T-helper 2 cell treated with Interferon-gamma antibody and Interleukin-4, amounts not matched to agents 5 μg/mL and 100 μg/mL, for 36 hours (primary cell): ENCODE measurements around the gene PRR9.
A peak's percentile ranks its signal among the peaks of the same experiment; 100 is the strongest.
"Not testable (repeated sequence)": the region's sequence is repeated elsewhere in the genome, so short reads cannot be mapped to it uniquely, and the experiment has no call there.

ENCODE experiments used
- DNase-seq: peaks from one replicate; pipeline ENCODE4 v3.0.0; 2021; ENCODE audit warnings: low spot score
- H3K27ac Mint-ChIP-seq: one replicate; pipeline ENCODE4 v1.8.0; 2021; ENCODE audit warnings: mild to moderate bottlenecking, mixed read lengths
- H3K27me3 Mint-ChIP-seq: one replicate; pipeline ENCODE4 v1.8.0; 2021; ENCODE audit warnings: low read depth, mixed read lengths
- H3K36me3 Mint-ChIP-seq: one replicate; pipeline ENCODE4 v1.8.0; 2021; ENCODE audit warnings: low read depth, mixed read lengths
- H3K4me1 Mint-ChIP-seq: one replicate; pipeline ENCODE4 v1.8.0; 2021; ENCODE audit warnings: low read depth, mixed read lengths
- H3K4me3 Mint-ChIP-seq: one replicate; pipeline ENCODE4 v1.8.0; 2022; ENCODE audit warnings: mild to moderate bottlenecking, moderate library complexity, mixed read lengths
- H3K9me3 Mint-ChIP-seq: one replicate; pipeline ENCODE4 v1.8.0; 2021; ENCODE audit warnings: mixed read lengths

PRR9 gene

GRCh38 chr1:153213519-153213918 lies 3.9 kb upstream of the PRR9 start:
- no peak overlapping the region for H3K4me3 Mint-ChIP-seq
- no peak overlapping the region for H3K27ac Mint-ChIP-seq
- peaks cover 12% of the 10 kb centered on the region for H3K4me1 Mint-ChIP-seq
- DNase-seq: no peak
- no peaks in the 10 kb centered on the region for H3K9me3 Mint-ChIP-seq
- H3K36me3 Mint-ChIP-seq: no peaks in the 10 kb centered on the region
- H3K27me3 Mint-ChIP-seq: peaks cover 13% of the 10 kb centered on the region

GRCh38 chr1:153217744-153218416 lies 496 bp downstream of the PRR9 start:
- Mint-ChIP-seq H3K4me3 (no peak overlapping the region), H3K27ac (no peak overlapping the region), H3K4me1 (peaks cover 12% of the 10 kb centered on the region), H3K9me3 (no peaks in the 10 kb centered on the region), H3K27me3 (peaks cover 13% of the 10 kb centered on the region), H3K36me3 (no peaks in the 10 kb centered on the region)
- no peak for DNase-seq

- no peak for DNase-seq
- Mint-ChIP-seq H3K27me3 (peaks cover 8% of the 10 kb centered on the region), H3K9me3 (no peaks in the 10 kb centered on the region), H3K4me1 (peaks cover 12% of the 10 kb centered on the region), H3K27ac (no peak overlapping the region), H3K36me3 (no peaks in the 10 kb centered on the region), H3K4me3 (no peak overlapping the region)
Observed at GRCh38 chr1:153220606-153221303, 3.4 kb downstream of the PRR9 start.

- peak; percentile 16 for DNase-seq
- H3K27ac Mint-ChIP-seq, H3K36me3 Mint-ChIP-seq, H3K9me3 Mint-ChIP-seq, H3K4me3 Mint-ChIP-seq, H3K27me3 Mint-ChIP-seq, H3K4me1 Mint-ChIP-seq: not testable (repeated sequence)
Observed at GRCh38 chr1:153223040-153223891, 5.9 kb downstream of the PRR9 start.

GRCh38 chr1:153227810-153228209 lies 10.4 kb downstream of the PRR9 start:
- peaks cover 3% of the 10 kb centered on the region for H3K27me3 Mint-ChIP-seq
- no peaks in the 10 kb centered on the region for H3K9me3 Mint-ChIP-seq
- no peak overlapping the region for H3K4me3 Mint-ChIP-seq
- no peaks in the 10 kb centered on the region for H3K4me1 Mint-ChIP-seq
- no peak for DNase-seq
- no peaks in the 10 kb centered on the region for H3K36me3 Mint-ChIP-seq
- no peak overlapping the region for H3K27ac Mint-ChIP-seq

- H3K27me3 Mint-ChIP-seq: peaks cover 3% of the 10 kb centered on the region
- H3K4me1 Mint-ChIP-seq: no peaks in the 10 kb centered on the region
- H3K9me3 Mint-ChIP-seq: no peaks in the 10 kb centered on the region
- H3K27ac Mint-ChIP-seq: no peak overlapping the region
- no peaks in the 10 kb centered on the region for H3K36me3 Mint-ChIP-seq
- no peak overlapping the region for H3K4me3 Mint-ChIP-seq
- DNase-seq: no peak
Observed at GRCh38 chr1:153228491-153228890, 11.1 kb downstream of the PRR9 start.

GRCh38 chr1:153229076-153229829 lies 11.9 kb downstream of the PRR9 start:
- not testable (repeated sequence) for H3K4me1 Mint-ChIP-seq, DNase-seq

GRCh38 chr1:153231363-153231762 lies 14.0 kb downstream of the PRR9 start:
- Mint-ChIP-seq H3K36me3 (no peaks in the 10 kb centered on the region), H3K27ac (no peak overlapping the region), H3K4me3 (no peak overlapping the region), H3K4me1 (no peaks in the 10 kb centered on the region), H3K9me3 (no peaks in the 10 kb centered on the region), H3K27me3 (peaks cover 7% of the 10 kb centered on the region)
- DNase-seq: no peak

More at GRCh38 chr1:153229076-153229829, 11.9 kb downstream of the PRR9 start:
- H3K27me3 Mint-ChIP-seq, H3K36me3 Mint-ChIP-seq, H3K9me3 Mint-ChIP-seq, H3K27ac Mint-ChIP-seq, H3K4me3 Mint-ChIP-seq: not testable (repeated sequence)

- no peak overlapping the region for H3K4me3 Mint-ChIP-seq
- H3K4me1 Mint-ChIP-seq: no peaks in the 10 kb centered on the region
- no peaks in the 10 kb centered on the region for H3K36me3 Mint-ChIP-seq
- no peak overlapping the region for H3K27ac Mint-ChIP-seq
- no peak for DNase-seq
- peaks cover 7% of the 10 kb centered on the region for H3K27me3 Mint-ChIP-seq
- no peaks in the 10 kb centered on the region for H3K9me3 Mint-ChIP-seq
Observed at GRCh38 chr1:153231785-153232184, 14.4 kb downstream of the PRR9 start.

GRCh38 chr1:153232553-153232952 lies 15.2 kb downstream of the PRR9 start:
- no peaks in the 10 kb centered on the region for H3K4me1 Mint-ChIP-seq
- H3K27me3 Mint-ChIP-seq: peaks cover 7% of the 10 kb centered on the region
- no peaks in the 10 kb centered on the region for H3K36me3 Mint-ChIP-seq
- no peak overlapping the region for H3K4me3 Mint-ChIP-seq
- DNase-seq: no peak
- no peak overlapping the region for H3K27ac Mint-ChIP-seq
- no peaks in the 10 kb centered on the region for H3K9me3 Mint-ChIP-seq

- Mint-ChIP-seq H3K4me1 (no peaks in the 10 kb centered on the region), H3K27ac (no peak overlapping the region), H3K9me3 (no peaks in the 10 kb centered on the region)
Observed at GRCh38 chr1:153233448-153233847, 16.1 kb downstream of the PRR9 start.

GRCh38 chr1:153238527-153238926 lies 21.1 kb downstream of the PRR9 start:
- no peak for DNase-seq
- Mint-ChIP-seq H3K4me1 (no peaks in the 10 kb centered on the region), H3K4me3 (no peak overlapping the region), H3K9me3 (no peaks in the 10 kb centered on the region), H3K36me3 (no peaks in the 10 kb centered on the region), H3K27me3 (peaks cover 4% of the 10 kb centered on the region), H3K27ac (no peak overlapping the region)

More at GRCh38 chr1:153233448-153233847, 16.1 kb downstream of the PRR9 start:
- H3K27me3 Mint-ChIP-seq: peaks cover 7% of the 10 kb centered on the region
- DNase-seq: no peak
- no peak overlapping the region for H3K4me3 Mint-ChIP-seq
- H3K36me3 Mint-ChIP-seq: no peaks in the 10 kb centered on the region

- Mint-ChIP-seq H3K4me1 (no peaks in the 10 kb centered on the region), H3K27me3 (peaks cover 3% of the 10 kb centered on the region), H3K4me3 (no peak overlapping the region), H3K27ac (no peak overlapping the region), H3K9me3 (no peaks in the 10 kb centered on the region), H3K36me3 (no peaks in the 10 kb centered on the region)
- DNase-seq: no peak
Observed at GRCh38 chr1:153242160-153242559, 24.8 kb downstream of the PRR9 start.
